Neural cell (in vitro differentiated cells): ENCODE data around the gene ADI1. TPM values are rescaled to one million over a fixed set of nuclear protein-coding genes. Genes with fewer than 3 reads are reported as not detected.

Source experiments
- H2AFZ ChIP-seq: fragments of 200-600, 300-800 bp; sonication (generic), shearing (Covaris generic); 2 replicates; pipeline ENCODE4 v1.6.0; 2014; ENCODE audit warnings: low read depth, mild to moderate bottlenecking, antibody characterized with exemption, low read length, moderate library complexity
- H3F3A ChIP-seq: fragments of 200-600 bp; shearing (Covaris generic); 2 replicates; pipeline ENCODE4 v1.6.1; 2016; ENCODE audit warnings: mild to moderate bottlenecking, moderate library complexity, mixed read lengths, antibody characterized with exemption, low read length; ENCODE audit not compliant: insufficient read depth, poor library complexity, severe bottlenecking
- H3K27ac ChIP-seq: fragments of 200-600, 300-800 bp; sonication (generic), shearing (Covaris generic); 2 replicates; pipeline ENCODE4 v1.5.1; 2014; ENCODE audit warnings: mild to moderate bottlenecking, low read length, moderate library complexity
- H3K27me3 ChIP-seq: fragments of 300-800, 200-600 bp; sonication (generic), shearing (Covaris generic); 2 replicates; pipeline ENCODE4 v1.6.0; 2014; ENCODE audit warnings: mild to moderate bottlenecking, low read depth, low read length, moderate library complexity; ENCODE audit not compliant: insufficient read depth
- H3K36me3 ChIP-seq: fragments of 300-800, 200-600 bp; sonication (generic), shearing (Covaris generic); 2 replicates; pipeline ENCODE4 v1.5.1; 2014; ENCODE audit warnings: mild to moderate bottlenecking, antibody characterized with exemption, low read length, moderate library complexity; ENCODE audit not compliant: insufficient read depth
- H3K4me2 ChIP-seq: fragments of 300-800, 200-600 bp; sonication (generic), shearing (Covaris generic); 2 replicates; pipeline ENCODE4 v1.6.0; 2014; ENCODE audit warnings: mild to moderate bottlenecking, low read length
- H3K4me3 ChIP-seq: fragments of 300-800, 200-600 bp; sonication (generic), shearing (Covaris generic); 2 replicates; pipeline ENCODE4 v1.5.1; 2014; ENCODE audit warnings: mild to moderate bottlenecking, low read length, moderate library complexity
- H3K79me2 ChIP-seq: fragments of 200-600 bp; shearing (Covaris generic); replicated peaks from 2 replicates; pipeline ENCODE4 v1.6.0; 2014; ENCODE audit warnings: mild to moderate bottlenecking, low read length, moderate library complexity; ENCODE audit not compliant: insufficient read depth
- H3K9ac ChIP-seq: fragments of 300-800, 200-600 bp; sonication (generic), shearing (Covaris generic); 2 replicates; pipeline ENCODE4 v1.6.1; 2016; ENCODE audit warnings: mild to moderate bottlenecking, low read length, mixed read lengths
- H3K9me2 ChIP-seq: fragments of 200-600 bp; shearing (Covaris generic); 2 replicates; pipeline ENCODE4 v1.6.1; 2016; ENCODE audit warnings: mild to moderate bottlenecking, low read length, mixed read lengths; ENCODE audit not compliant: insufficient read depth
- H3K9me3 ChIP-seq: fragments of 200-600, 300-800 bp; sonication (generic), shearing (Covaris generic); 2 replicates; pipeline ENCODE4 v1.6.1; 2016; ENCODE audit warnings: mild to moderate bottlenecking, mixed run types, low read length, moderate library complexity, mixed read lengths
- H4K20me1 ChIP-seq: fragments of 200-600 bp; shearing (Covaris generic); 2 replicates; pipeline ENCODE4 v1.6.1; 2016; ENCODE audit warnings: mild to moderate bottlenecking, mixed run types; ENCODE audit not compliant: insufficient read depth
- CTCF ChIP-seq: fragments of 450-650 bp; IDR thresholded peaks from 2 replicates; pipeline ENCODE4 v1.5.1; 2014; ENCODE audit warnings: antibody characterized with exemption, mild to moderate bottlenecking, moderate library complexity; ENCODE audit not compliant: poor library complexity, severe bottlenecking
- EP300 ChIP-seq: fragments of 450-650 bp; conservative IDR thresholded peaks from 2 replicates; pipeline ENCODE4 v1.6.1; 2014; ENCODE audit warnings: antibody characterized with exemption, mild to moderate bottlenecking, moderate library complexity; ENCODE audit not compliant: poor library complexity, severe bottlenecking
- EZH2 ChIP-seq: fragments of 200-600, 300-800 bp; shearing (Covaris generic), sonication (generic); IDR thresholded peaks from 2 replicates; pipeline ENCODE4 v1.6.1; 2014; ENCODE audit warnings: antibody characterized with exemption, low read length, borderline replicate concordance, mild to moderate bottlenecking; ENCODE audit not compliant: insufficient read depth, poor library complexity, severe bottlenecking
- MXI1 ChIP-seq: fragments of 450-650 bp; conservative IDR thresholded peaks from 2 replicates; pipeline ENCODE4 v1.6.1; 2014; ENCODE audit warnings: antibody characterized with exemption, mild to moderate bottlenecking; ENCODE audit not compliant: poor library complexity, severe bottlenecking
- POLR2AphosphoS5 ChIP-seq: IDR thresholded peaks from 2 replicates; pipeline ENCODE4 v1.6.1; 2012
- RAD21 ChIP-seq: fragments of 450-650 bp; conservative IDR thresholded peaks from 2 replicates; pipeline ENCODE4 v1.6.1; 2014; ENCODE audit warnings: antibody characterized with exemption, mild to moderate bottlenecking, moderate library complexity
- REST ChIP-seq: IDR thresholded peaks from 2 replicates; pipeline ENCODE4 v1.6.1; 2012; ENCODE audit warnings: borderline replicate concordance
- SMC3 ChIP-seq: fragments of 450-650 bp; conservative IDR thresholded peaks from 2 replicates; pipeline ENCODE4 v1.6.1; 2014; ENCODE audit warnings: antibody characterized with exemption, mild to moderate bottlenecking, moderate library complexity; ENCODE audit not compliant: poor library complexity
- TAF1 ChIP-seq: IDR thresholded peaks from 2 replicates; pipeline ENCODE4 v1.6.1; 2012; ENCODE audit warnings: low read depth
- polyA plus RNA-seq: library from polyadenylated mRNA; depleted of rRNA; stranded (reverse); fragments of >200 nt; gene quantifications from 2 replicates; pipeline ENCODE4 v1.2.3, GENCODE V29; 2014

The ADI1 gene
- polyA plus RNA-seq, 1 donor from 2014 or later: 23.9 TPM

- Histone ChIP-seq H2AFZ (no peak overlapping the region), H3K4me3 (no peak overlapping the region), H3K27ac (no peak overlapping the region), H3K36me3 (no peaks in the 10 kb centered on the region), H3F3A (no peaks in the 10 kb centered on the region), H3K9me3 (no peaks in the 10 kb centered on the region), H3K79me2 (no peaks in the 10 kb centered on the region), H3K9me2 (no peaks in the 10 kb centered on the region), H4K20me1 (no peaks in the 10 kb centered on the region), H3K4me2 (no peak overlapping the region), H3K27me3 (no peaks in the 10 kb centered on the region), H3K9ac (no peak overlapping the region)
- TF ChIP-seq RAD21 (no peak), MXI1 (no peak), SMC3 (no peak), CTCF (no peak), EZH2 (no peak), REST (no peak)
Measured at GRCh38 chr2:3536682-3537632, 17.6 kb upstream of the ADI1 start.

GRCh38 chr2:3535794-3536681, 16.7 kb upstream of the ADI1 start:
- Histone ChIP-seq H3K9me2 (no peaks in the 10 kb centered on the region), H3K9ac (no peak overlapping the region), H3K36me3 (no peaks in the 10 kb centered on the region), H3K79me2 (no peaks in the 10 kb centered on the region), H3K27ac (no peak overlapping the region), H3K4me2 (no peak overlapping the region), H2AFZ (no peak overlapping the region), H3K4me3 (no peak overlapping the region), H4K20me1 (no peaks in the 10 kb centered on the region), H3K9me3 (no peaks in the 10 kb centered on the region), H3F3A (no peaks in the 10 kb centered on the region), H3K27me3 (no peaks in the 10 kb centered on the region)
- TF ChIP-seq TAF1 (no peak), EP300 (no peak), MXI1 (no peak), POLR2AphosphoS5 (no peak), CTCF (no peak), RAD21 (no peak), REST (no peak), EZH2 (no peak), SMC3 (no peak)
